ENCODE measurements around the gene PLLP. TPM values are rescaled to one million over a fixed set of nuclear protein-coding genes. Genes with fewer than 3 reads are reported as not detected.

Gene PLLP
- total RNA-seq, 4 donors from 2014 or later = 4.4 to 13.5 (median 9.6) TPM

DNA sequence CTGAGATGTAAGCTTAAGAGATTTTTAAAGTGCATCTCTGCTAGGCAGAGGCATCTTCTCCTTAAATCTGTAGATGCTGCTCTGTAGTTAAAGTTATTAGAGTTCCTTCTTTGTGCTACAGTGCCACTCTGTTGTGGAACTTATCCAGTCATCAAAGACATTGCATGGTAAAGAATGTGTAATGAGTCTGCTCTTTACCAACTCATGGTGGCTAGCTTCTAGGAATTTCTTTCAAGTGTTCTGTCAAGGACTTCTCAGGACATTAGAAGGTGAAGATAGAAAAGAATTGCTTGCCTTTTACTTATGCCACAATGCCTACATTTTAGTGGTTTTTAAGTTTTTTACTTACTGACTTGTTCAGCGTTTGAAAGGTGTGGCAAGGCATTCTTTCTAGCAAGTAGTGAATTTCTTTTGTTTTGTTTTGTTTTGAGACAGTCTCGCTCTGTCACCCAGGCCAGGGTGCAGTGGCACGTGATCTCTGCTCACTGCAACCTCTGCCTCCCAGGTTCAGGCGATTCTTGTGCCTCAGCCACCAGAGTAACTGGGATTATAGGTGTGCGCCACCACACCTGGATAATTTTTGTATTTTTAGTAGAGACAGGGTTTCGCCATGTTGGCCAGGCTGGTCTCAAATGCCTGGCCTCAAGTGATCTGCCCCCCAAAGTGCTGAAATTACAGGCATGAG, 59.7 kb downstream of the PLLP start:
- H3K36me3 ChIP-seq = peaks cover 0 to 77% (median 35%) of the 10 kb centered on the region in 4 donors
- WGBS, 2 donors (ENCODE audit: low coverage in 1 of 2) = 88 to 100% methylated on average over 1 to 6 of the region's 6 CpGs

DNA sequence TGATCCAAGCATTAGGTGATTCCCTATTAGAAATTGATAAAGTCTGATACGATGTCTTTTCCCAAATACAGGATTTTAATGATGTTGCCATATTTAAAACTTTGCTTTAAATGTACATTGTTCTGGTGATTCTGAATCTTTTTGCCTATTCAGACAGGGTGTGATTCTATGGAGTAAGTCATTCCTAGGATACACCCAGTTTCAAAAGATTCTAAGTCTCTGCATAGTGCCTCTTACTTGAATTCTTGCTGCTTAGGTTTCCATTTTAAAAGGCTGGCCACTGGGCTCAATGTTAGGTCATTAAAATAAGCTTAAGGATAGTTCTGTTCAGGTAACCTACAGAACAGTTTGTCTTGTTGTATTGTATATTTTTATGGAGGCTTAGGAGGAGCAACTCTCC, 61.4 kb downstream of the PLLP start:
- Histone ChIP-seq H3K4me1 (no peaks in the 10 kb centered on the region), H3K36me3 (peaks cover 0 to 80% (median 34%) of the 10 kb centered on the region in 4 donors), H3K27me3 (no peaks in the 10 kb centered on the region), H3K4me3 (no peak overlapping the region), H3K27ac (no peak overlapping the region), H3K9me3 (no peaks in the 10 kb centered on the region)
- in situ Hi-C loops (cut with MboI; ENCODE audit: low pct_ligation_motif_present in 1 of 4, low pct_unique_long_range_greater_than_20kb in 1 of 4, low sequenced_read_pairs in 3 of 4) (no loop called here), intact Hi-C loops (cut with DNase I; ENCODE audit: low total_unique reads) (no loop called here)
- DNase-seq = no peak
- TF ChIP-seq EP300 (IDR thresholded peaks at IDR 0.05; ENCODE audit: low read depth) (no peak), POLR2AphosphoS5 (IDR thresholded peaks at IDR 0.05) (no peak), POLR2A (IDR thresholded peaks at IDR 0.05) (no peak)
- TF ChIP-seq, protein P1, sequence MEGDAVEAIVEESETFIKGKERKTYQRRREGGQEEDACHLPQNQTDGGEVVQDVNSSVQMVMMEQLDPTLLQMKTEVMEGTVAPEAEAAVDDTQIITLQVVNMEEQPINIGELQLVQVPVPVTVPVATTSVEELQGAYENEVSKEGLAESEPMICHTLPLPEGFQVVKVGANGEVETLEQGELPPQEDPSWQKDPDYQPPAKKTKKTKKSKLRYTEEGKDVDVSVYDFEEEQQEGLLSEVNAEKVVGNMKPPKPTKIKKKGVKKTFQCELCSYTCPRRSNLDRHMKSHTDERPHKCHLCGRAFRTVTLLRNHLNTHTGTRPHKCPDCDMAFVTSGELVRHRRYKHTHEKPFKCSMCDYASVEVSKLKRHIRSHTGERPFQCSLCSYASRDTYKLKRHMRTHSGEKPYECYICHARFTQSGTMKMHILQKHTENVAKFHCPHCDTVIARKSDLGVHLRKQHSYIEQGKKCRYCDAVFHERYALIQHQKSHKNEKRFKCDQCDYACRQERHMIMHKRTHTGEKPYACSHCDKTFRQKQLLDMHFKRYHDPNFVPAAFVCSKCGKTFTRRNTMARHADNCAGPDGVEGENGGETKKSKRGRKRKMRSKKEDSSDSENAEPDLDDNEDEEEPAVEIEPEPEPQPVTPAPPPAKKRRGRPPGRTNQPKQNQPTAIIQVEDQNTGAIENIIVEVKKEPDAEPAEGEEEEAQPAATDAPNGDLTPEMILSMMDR (IDR thresholded peaks at IDR 0.05) = no peak
- WGBS, 2 donors (ENCODE audit: low coverage in 1 of 2) = 89 to 100% methylated on average over 1 of the region's 1 CpG

More for the DNA sequence above, 59.7 kb downstream of the PLLP start:
- intact Hi-C loops (cut with DNase I; ENCODE audit: low total_unique reads) (no loop called here), in situ Hi-C loops (cut with MboI; ENCODE audit: low pct_ligation_motif_present in 1 of 4, low pct_unique_long_range_greater_than_20kb in 1 of 4, low sequenced_read_pairs in 3 of 4) (no loop called here)
- H3K27ac ChIP-seq = no peak overlapping the region
- TF ChIP-seq POLR2AphosphoS5 (IDR thresholded peaks at IDR 0.05) (no peak), EP300 (IDR thresholded peaks at IDR 0.05; ENCODE audit: low read depth) (no peak), POLR2A (IDR thresholded peaks at IDR 0.05) (no peak)
- TF ChIP-seq, protein P1 (IDR thresholded peaks at IDR 0.05) = no peak
- no peak for DNase-seq
- H3K27me3 ChIP-seq = no peaks in the 10 kb centered on the region
- H3K4me3 ChIP-seq = no peak overlapping the region
- H3K4me1 ChIP-seq = no peaks in the 10 kb centered on the region
- H3K9me3 ChIP-seq = no peaks in the 10 kb centered on the region

DNA sequence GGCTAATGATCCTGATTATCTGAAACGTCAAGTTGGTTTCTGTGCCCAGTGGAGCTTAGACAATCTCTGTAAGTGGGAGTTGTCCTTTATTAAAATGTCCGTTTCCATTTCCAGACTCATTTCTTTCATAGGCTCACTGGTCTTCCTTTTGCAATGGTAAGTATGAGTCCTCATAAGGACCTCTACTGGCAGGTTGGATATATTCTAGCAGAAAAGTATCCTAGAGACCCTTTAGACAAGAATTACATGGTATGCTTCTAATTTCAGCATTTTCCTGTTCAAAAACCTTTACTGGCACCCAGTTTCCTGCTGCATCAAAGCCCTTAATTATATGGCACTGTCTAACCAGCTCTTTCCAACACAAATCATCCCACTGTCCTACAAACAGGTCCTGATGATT, 67.5 kb downstream of the PLLP start:
- intact Hi-C loops (cut with DNase I; ENCODE audit: low total_unique reads) (no loop called here), in situ Hi-C loops (cut with MboI; ENCODE audit: low pct_ligation_motif_present in 1 of 4, low pct_unique_long_range_greater_than_20kb in 1 of 4, low sequenced_read_pairs in 3 of 4) (no loop called here)
- TF ChIP-seq, protein P1 (IDR thresholded peaks at IDR 0.05) = no peak
- TF ChIP-seq POLR2A (IDR thresholded peaks at IDR 0.05) (no peak), POLR2AphosphoS5 (IDR thresholded peaks at IDR 0.05) (no peak)
- H3K27me3 ChIP-seq = no peaks in the 10 kb centered on the region
- WGBS, 2 donors (ENCODE audit: low coverage in 1 of 2) = 68 to 93% methylated on average over 2 of the region's 2 CpGs
- H3K9me3 ChIP-seq = peaks cover 0 to 4% of the 10 kb centered on the region in 2 donors
- H3K4me3 ChIP-seq = no peak overlapping the region
- no peaks in the 10 kb centered on the region for H3K4me1 ChIP-seq
- peaks cover 0 to 94% (median 36%) of the 10 kb centered on the region in 4 donors for H3K36me3 ChIP-seq
- no peak for DNase-seq
- H3K27ac ChIP-seq = no peak overlapping the region

DNA sequence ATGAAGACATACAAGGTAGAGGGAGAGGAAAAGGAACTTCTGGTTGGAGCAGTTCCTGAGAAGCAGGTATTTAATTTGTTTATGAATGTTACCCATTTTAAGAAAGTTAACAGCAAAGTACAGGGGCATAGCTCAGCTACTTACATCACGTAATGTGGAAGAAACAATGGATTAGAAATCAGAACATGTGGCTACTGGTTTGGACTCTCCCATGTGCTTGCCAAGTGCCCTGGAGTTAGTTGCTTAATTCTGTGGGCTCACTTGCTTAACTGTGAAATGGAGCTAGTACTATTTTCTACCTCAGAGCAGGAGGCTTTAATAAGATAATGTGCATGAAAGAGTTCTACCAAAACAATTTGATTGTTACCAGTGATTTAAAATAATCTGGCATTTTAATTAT, 71.0 kb downstream of the PLLP start:
- Histone ChIP-seq H3K4me3 (no peak overlapping the region), H3K27me3 (no peaks in the 10 kb centered on the region), H3K9me3 (peaks cover 0 to 4% of the 10 kb centered on the region in 2 donors), H3K4me1 (no peaks in the 10 kb centered on the region), H3K27ac (no peak overlapping the region), H3K36me3 (peaks cover 0 to 85% (median 36%) of the 10 kb centered on the region in 4 donors)
- TF ChIP-seq POLR2AphosphoS5 (IDR thresholded peaks at IDR 0.05) = no peak
- TF ChIP-seq, protein P1 (IDR thresholded peaks at IDR 0.05) = no peak
- TF ChIP-seq POLR2A (IDR thresholded peaks at IDR 0.05) = no peak
- TF ChIP-seq EP300 (IDR thresholded peaks at IDR 0.05; ENCODE audit: low read depth) = no peak
- DNase-seq = no peak
- WGBS, 2 donors (ENCODE audit: low coverage in 1 of 2) = 88 to 96% methylated on average over 1 of the region's 1 CpG
- in situ Hi-C loops (cut with MboI; ENCODE audit: low pct_ligation_motif_present in 1 of 4, low pct_unique_long_range_greater_than_20kb in 1 of 4, low sequenced_read_pairs in 3 of 4) (no loop called here), intact Hi-C loops (cut with DNase I; ENCODE audit: low total_unique reads) (no loop called here)
